ENCODE results near the gene SEMA6A. TPM values are rescaled to one million over a fixed set of nuclear protein-coding genes. Genes with fewer than 3 reads are reported as not detected.

SEMA6A gene
- polyA plus RNA-seq, 1 donor (not counting 4 experiments of a cell fraction or from before 2014, with no cell fraction given) = 0.68 TPM

GRCh38 chr5:116453988-116454411, 120.6 kb downstream of the SEMA6A start:
- peaks cover 12% of the 10 kb centered on the region for H3K4me1 ChIP-seq (ENCODE audit: control insufficient read depth, extremely low read depth, insufficient read depth, low read length)
- no peak overlapping the region for H3K4me2 ChIP-seq (ENCODE audit: control insufficient read depth, extremely low read depth, insufficient read depth, low read depth, low read length)
- H4K20me1 ChIP-seq (ENCODE audit: control insufficient read depth, extremely low read depth, insufficient read depth, low read length) = no peaks in the 10 kb centered on the region
- DNase-seq (ENCODE audit: low read depth, low spot score) = no peak
- H3K27me3 ChIP-seq (ENCODE audit: control insufficient read depth, extremely low read depth, insufficient read depth, low read length) = no peaks in the 10 kb centered on the region
- no peak for TF ChIP-seq CTCF (optimal IDR thresholded peaks at IDR 0.05 in 1 of 3, IDR thresholded peaks at IDR 0.05 in 1 of 3, conservative IDR thresholded peaks at IDR 0.05 in 1 of 3; ENCODE audit: extremely low read depth in 1 of 3, insufficient read depth in 2 of 3, low read length in 3 of 3)
- no peak for TF ChIP-seq EZH2 (IDR thresholded peaks at IDR 0.05; ENCODE audit: low read length)
- H3K9ac ChIP-seq (ENCODE audit: control insufficient read depth, extremely low read depth, insufficient read depth, low read length) = no peak overlapping the region
- H3K4me3 ChIP-seq (ENCODE audit: control insufficient read depth in 2 of 3, extremely low read depth in 1 of 3, insufficient read depth in 2 of 3, low read depth in 1 of 3, low read length in 3 of 3) = no peak overlapping the region
- H3K9me1 ChIP-seq (ENCODE audit: control insufficient read depth, extremely low read depth, insufficient read depth, low read length) = peaks cover 2% of the 10 kb centered on the region
- dilution Hi-C loops (cut with MboI; ENCODE audit: extremely low pct_ligation_motif_present, low sequenced_read_pairs) = no loop called here
- no peak for FAIRE-seq
- no peak overlapping the region for H3K27ac ChIP-seq (ENCODE audit: control insufficient read depth, insufficient read depth, low read length)
- H3K79me2 ChIP-seq (ENCODE audit: control insufficient read depth, insufficient read depth, low read length) = no peaks in the 10 kb centered on the region
- no peaks in the 10 kb centered on the region for H3K9me3 ChIP-seq (ENCODE audit: control insufficient read depth, low read depth, low read length)
- H3K36me3 ChIP-seq (ENCODE audit: control insufficient read depth in 2 of 2, extremely low read depth in 1 of 2, insufficient read depth in 2 of 2, low read length in 2 of 2) = no peaks in the 10 kb centered on the region
- H2AFZ ChIP-seq (ENCODE audit: control insufficient read depth, low read length) = no peak overlapping the region

- no peaks in the 10 kb centered on the region for H3K79me2 ChIP-seq (ENCODE audit: control insufficient read depth, insufficient read depth, low read length)
- H3K27ac ChIP-seq (ENCODE audit: control insufficient read depth, insufficient read depth, low read length) = no peak overlapping the region
- no peaks in the 10 kb centered on the region for H3K9me3 ChIP-seq (ENCODE audit: control insufficient read depth, low read depth, low read length)
- no peak overlapping the region for H3K4me3 ChIP-seq (ENCODE audit: control insufficient read depth in 2 of 3, extremely low read depth in 1 of 3, insufficient read depth in 2 of 3, low read depth in 1 of 3, low read length in 3 of 3)
- FAIRE-seq (no peak), DNase-seq (ENCODE audit: low read depth, low spot score) (no peak)
- H4K20me1 ChIP-seq (ENCODE audit: control insufficient read depth, extremely low read depth, insufficient read depth, low read length) = no peaks in the 10 kb centered on the region
- peaks cover 2% of the 10 kb centered on the region for H3K9me1 ChIP-seq (ENCODE audit: control insufficient read depth, extremely low read depth, insufficient read depth, low read length)
- peaks cover 12% of the 10 kb centered on the region for H3K4me1 ChIP-seq (ENCODE audit: control insufficient read depth, extremely low read depth, insufficient read depth, low read length)
- no peak overlapping the region for H2AFZ ChIP-seq (ENCODE audit: control insufficient read depth, low read length)
- TF ChIP-seq CTCF (optimal IDR thresholded peaks at IDR 0.05 in 1 of 3, IDR thresholded peaks at IDR 0.05 in 1 of 3, conservative IDR thresholded peaks at IDR 0.05 in 1 of 3; ENCODE audit: extremely low read depth in 1 of 3, insufficient read depth in 2 of 3, low read length in 3 of 3) (no peak), EZH2 (IDR thresholded peaks at IDR 0.05; ENCODE audit: low read length) (no peak)
- no peak overlapping the region for H3K4me2 ChIP-seq (ENCODE audit: control insufficient read depth, extremely low read depth, insufficient read depth, low read depth, low read length)
- no peaks in the 10 kb centered on the region for H3K27me3 ChIP-seq (ENCODE audit: control insufficient read depth, extremely low read depth, insufficient read depth, low read length)
- H3K36me3 ChIP-seq (ENCODE audit: control insufficient read depth in 2 of 2, extremely low read depth in 1 of 2, insufficient read depth in 2 of 2, low read length in 2 of 2) = no peaks in the 10 kb centered on the region
- dilution Hi-C loops (cut with MboI; ENCODE audit: extremely low pct_ligation_motif_present, low sequenced_read_pairs) = no loop called here
- H3K9ac ChIP-seq (ENCODE audit: control insufficient read depth, extremely low read depth, insufficient read depth, low read length) = no peak overlapping the region
Measured at GRCh38 chr5:116452774-116453368, 121.8 kb downstream of the SEMA6A start.
